Right lobe of liver (tissue), 4 donors: Measurements from ENCODE around the gene TICRR.

Source experiments
- POLR2A ChIP-seq: fragments of 450-650 bp; IDR thresholded peaks from one replicate; pipeline ENCODE4 v1.6.1; 2017; ENCODE audit warnings: antibody characterized with exemption, mild to moderate bottlenecking
- TF ChIP-seq, protein P1 (sequence below), 4 donors: fragments of 200-600 bp in 3 of 4; fragments of 450-650 bp in 1 of 4; IDR thresholded peaks; one replicate each; pipeline versions ENCODE4 v1.5.1 to v1.8.0; 2016 to 2022; ENCODE audit warnings: antibody characterized with exemption in 4 of 4, mild to moderate bottlenecking in 2 of 4
- donor health status: DM: no; HTN: no; CAD: no.
- donor health status: DM: no; HTN: no; CAD: no.
- donor health status: DM: no; HTN: yes; CAD: no.

DNA sequence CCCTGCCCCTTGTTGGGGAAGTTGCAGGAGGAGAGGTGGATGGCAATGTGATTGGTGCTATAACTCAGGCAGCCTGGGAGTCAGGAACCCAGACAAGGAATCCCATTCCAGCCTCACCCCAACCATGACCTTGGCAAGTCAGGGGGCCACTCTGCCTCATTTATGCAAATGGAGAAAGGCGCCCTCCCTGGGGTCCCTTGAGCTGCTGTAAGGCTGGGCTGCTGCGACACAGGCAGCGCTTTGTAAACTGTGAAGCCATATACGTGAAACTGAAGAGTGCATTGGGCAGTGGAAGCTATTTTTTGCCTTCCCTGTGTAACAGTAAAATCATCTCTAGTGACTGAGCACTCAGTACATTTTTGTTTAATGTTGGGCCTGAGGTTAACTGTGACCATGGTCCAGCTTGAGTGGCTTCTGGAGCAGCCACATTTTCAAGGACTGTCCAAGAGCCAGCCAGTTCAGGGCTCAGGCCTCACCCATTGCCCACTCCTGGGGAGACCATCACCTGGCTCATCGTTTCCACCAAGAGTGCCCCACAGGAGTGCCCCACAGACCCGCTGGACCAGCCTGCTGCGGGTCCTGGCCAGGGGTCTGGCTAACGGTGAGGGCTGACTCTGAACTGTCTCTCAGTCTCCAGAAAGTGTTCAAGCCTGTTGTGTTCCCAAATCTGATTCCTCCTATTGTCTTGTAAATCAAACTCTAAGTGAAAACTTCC lies 52.1 kb downstream of the TICRR start:
- TF ChIP-seq, protein P1, sequence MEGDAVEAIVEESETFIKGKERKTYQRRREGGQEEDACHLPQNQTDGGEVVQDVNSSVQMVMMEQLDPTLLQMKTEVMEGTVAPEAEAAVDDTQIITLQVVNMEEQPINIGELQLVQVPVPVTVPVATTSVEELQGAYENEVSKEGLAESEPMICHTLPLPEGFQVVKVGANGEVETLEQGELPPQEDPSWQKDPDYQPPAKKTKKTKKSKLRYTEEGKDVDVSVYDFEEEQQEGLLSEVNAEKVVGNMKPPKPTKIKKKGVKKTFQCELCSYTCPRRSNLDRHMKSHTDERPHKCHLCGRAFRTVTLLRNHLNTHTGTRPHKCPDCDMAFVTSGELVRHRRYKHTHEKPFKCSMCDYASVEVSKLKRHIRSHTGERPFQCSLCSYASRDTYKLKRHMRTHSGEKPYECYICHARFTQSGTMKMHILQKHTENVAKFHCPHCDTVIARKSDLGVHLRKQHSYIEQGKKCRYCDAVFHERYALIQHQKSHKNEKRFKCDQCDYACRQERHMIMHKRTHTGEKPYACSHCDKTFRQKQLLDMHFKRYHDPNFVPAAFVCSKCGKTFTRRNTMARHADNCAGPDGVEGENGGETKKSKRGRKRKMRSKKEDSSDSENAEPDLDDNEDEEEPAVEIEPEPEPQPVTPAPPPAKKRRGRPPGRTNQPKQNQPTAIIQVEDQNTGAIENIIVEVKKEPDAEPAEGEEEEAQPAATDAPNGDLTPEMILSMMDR (IDR thresholded peaks at IDR 0.05) = no peak
- no peak for TF ChIP-seq POLR2A
